Measurements from ENCODE around the gene UCKL1. TPM values are rescaled to one million over a fixed set of nuclear protein-coding genes. Genes with fewer than 3 reads are reported as not detected.

UCKL1 gene
- total and polyA plus RNA-seq, 2 experiments from 2014 or later, result 18.5 to 52.2 TPM

- H3K79me2 ChIP-seq, result peaks cover 20% of the 10 kb centered on the region
- no peak overlapping the region for H3K27ac ChIP-seq
- TF ChIP-seq CTCF (IDR thresholded peaks at IDR 0.05; ENCODE audit: poor library complexity) (no peak), EZH2 (IDR thresholded peaks at IDR 0.05; ENCODE audit: borderline replicate concordance) (no peak), EZH2phosphoT487 (IDR thresholded peaks at IDR 0.05; ENCODE audit: low read depth, severe bottlenecking, unreplicated experiment) (no peak)
- H3K36me3 ChIP-seq (replicated peaks; ENCODE audit: insufficient read depth, low read depth), result no peaks in the 10 kb centered on the region
- 97% methylated on average over 35 of the region's 58 CpGs for WGBS (ENCODE audit: low lambda C conversion rate, missing lambda C conversion rate)
- H3K9me3 ChIP-seq (ENCODE audit: low read depth), result no peaks in the 10 kb centered on the region
- no peaks in the 10 kb centered on the region for H3K9me2 ChIP-seq (replicated peaks; ENCODE audit: insufficient read depth)
- no peak overlapping the region for H3K4me3 ChIP-seq
- H3K4me1 ChIP-seq (ENCODE audit: insufficient read depth), result no peaks in the 10 kb centered on the region
- DNase-seq (ENCODE audit: low spot score), result no peak
- H3K27me3 ChIP-seq, result no peaks in the 10 kb centered on the region
- H3K4me2 ChIP-seq, result no peak overlapping the region
- peaks cover 21% of the 10 kb centered on the region for H4K20me1 ChIP-seq (ENCODE audit: insufficient read depth, poor library complexity, severe bottlenecking)
- no peak overlapping the region for H2AFZ ChIP-seq
Observed at GRCh38 chr20:63940472-63941266, 15.5 kb downstream of the UCKL1 start.

GRCh38 chr20:63940071-63940471 lies 16.1 kb downstream of the UCKL1 start:
- Histone ChIP-seq H3K27ac (no peak overlapping the region), H3K27me3 (no peaks in the 10 kb centered on the region), H3K9me2 (replicated peaks; ENCODE audit: insufficient read depth) (no peaks in the 10 kb centered on the region), H3K4me1 (ENCODE audit: insufficient read depth) (no peaks in the 10 kb centered on the region), H4K20me1 (ENCODE audit: insufficient read depth, poor library complexity, severe bottlenecking) (peaks cover 16% of the 10 kb centered on the region), H3K4me2 (no peak overlapping the region), H3K36me3 (replicated peaks; ENCODE audit: insufficient read depth, low read depth) (no peaks in the 10 kb centered on the region), H3K79me2 (peaks cover 14% of the 10 kb centered on the region), H2AFZ (no peak overlapping the region), H3K9me3 (ENCODE audit: low read depth) (no peaks in the 10 kb centered on the region), H3K4me3 (no peak overlapping the region)
- no peak for DNase-seq (ENCODE audit: low spot score)
- 99% methylated on average over 14 of the region's 23 CpGs for WGBS (ENCODE audit: low lambda C conversion rate, missing lambda C conversion rate)
- TF ChIP-seq EZH2phosphoT487 (IDR thresholded peaks at IDR 0.05; ENCODE audit: low read depth, severe bottlenecking, unreplicated experiment) (no peak), EZH2 (IDR thresholded peaks at IDR 0.05; ENCODE audit: borderline replicate concordance) (no peak), CTCF (IDR thresholded peaks at IDR 0.05; ENCODE audit: poor library complexity) (no peak)

GRCh38 chr20:63939061-63939935 lies 16.9 kb downstream of the UCKL1 start:
- no peak for DNase-seq (ENCODE audit: low spot score)
- Histone ChIP-seq H3K27me3 (no peaks in the 10 kb centered on the region), H3K79me2 (peaks cover 9% of the 10 kb centered on the region), H3K27ac (no peak overlapping the region), H3K4me3 (no peak overlapping the region), H3K4me2 (no peak overlapping the region), H3K4me1 (ENCODE audit: insufficient read depth) (no peaks in the 10 kb centered on the region), H3K9me2 (replicated peaks; ENCODE audit: insufficient read depth) (no peaks in the 10 kb centered on the region), H4K20me1 (ENCODE audit: insufficient read depth, poor library complexity, severe bottlenecking) (peaks cover 12% of the 10 kb centered on the region), H3K36me3 (replicated peaks; ENCODE audit: insufficient read depth, low read depth) (no peaks in the 10 kb centered on the region), H2AFZ (no peak overlapping the region), H3K9me3 (ENCODE audit: low read depth) (no peaks in the 10 kb centered on the region)
- 82% methylated on average over 8 of the region's 33 CpGs for WGBS (ENCODE audit: low lambda C conversion rate, missing lambda C conversion rate)
- TF ChIP-seq EZH2phosphoT487 (IDR thresholded peaks at IDR 0.05; ENCODE audit: low read depth, severe bottlenecking, unreplicated experiment) (no peak), CTCF (IDR thresholded peaks at IDR 0.05; ENCODE audit: poor library complexity) (no peak), EZH2 (IDR thresholded peaks at IDR 0.05; ENCODE audit: borderline replicate concordance) (no peak)

Data from hepatocyte (in vitro differentiated cells).